ENCODE measurements around the gene MEGF9.
"Not testable (repeated sequence)": the region's sequence is repeated elsewhere in the genome, so short reads cannot be mapped to it uniquely, and the experiment has no call there.

MEGF9 gene

DNA sequence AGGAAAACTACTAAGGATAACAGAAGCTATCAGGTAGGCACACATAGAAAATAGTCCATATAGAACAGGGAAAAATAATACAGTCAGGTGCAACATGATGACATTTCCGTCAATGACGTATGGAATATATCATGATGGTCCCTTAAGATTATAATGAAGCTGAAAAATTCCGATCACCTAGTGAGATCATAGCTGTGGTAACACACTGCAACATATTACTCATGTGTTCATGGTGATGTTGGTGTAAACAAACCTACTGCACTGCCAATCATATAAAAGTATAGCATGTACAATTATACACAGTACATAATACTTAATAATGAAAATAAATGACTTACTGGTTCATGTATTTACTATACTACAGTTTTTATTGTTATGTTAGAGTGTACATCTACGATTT lies 60.0 kb downstream of the MEGF9 start:
- no peak for DNase-seq

DNA sequence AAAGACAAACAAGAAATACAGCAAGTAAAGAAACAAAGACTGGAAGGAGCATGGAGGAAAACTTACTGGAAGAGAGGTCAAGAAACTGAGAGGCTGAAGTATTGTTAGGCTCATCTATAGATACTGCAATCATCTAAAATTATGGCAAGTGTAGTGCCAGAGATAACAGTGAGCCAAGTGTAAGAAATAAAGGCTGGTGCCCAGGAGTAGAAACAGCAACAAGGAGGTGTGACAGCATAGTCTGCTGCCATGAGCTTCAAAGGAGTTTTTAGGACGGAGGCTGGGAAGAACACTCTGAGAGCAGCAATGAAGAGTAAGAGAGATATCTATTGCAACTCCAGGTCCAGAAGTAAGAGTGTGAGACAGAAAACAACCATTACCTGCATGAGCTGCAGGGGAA lies 60.5 kb downstream of the MEGF9 start:
- DNase-seq: no peak

GRCh38 chr9:120652934-120653333 lies 61.3 kb downstream of the MEGF9 start:
- DNase-seq: no peak

- DNase-seq: no peak
Measured at GRCh38 chr9:120650352-120650751, 63.9 kb downstream of the MEGF9 start.

DNA sequence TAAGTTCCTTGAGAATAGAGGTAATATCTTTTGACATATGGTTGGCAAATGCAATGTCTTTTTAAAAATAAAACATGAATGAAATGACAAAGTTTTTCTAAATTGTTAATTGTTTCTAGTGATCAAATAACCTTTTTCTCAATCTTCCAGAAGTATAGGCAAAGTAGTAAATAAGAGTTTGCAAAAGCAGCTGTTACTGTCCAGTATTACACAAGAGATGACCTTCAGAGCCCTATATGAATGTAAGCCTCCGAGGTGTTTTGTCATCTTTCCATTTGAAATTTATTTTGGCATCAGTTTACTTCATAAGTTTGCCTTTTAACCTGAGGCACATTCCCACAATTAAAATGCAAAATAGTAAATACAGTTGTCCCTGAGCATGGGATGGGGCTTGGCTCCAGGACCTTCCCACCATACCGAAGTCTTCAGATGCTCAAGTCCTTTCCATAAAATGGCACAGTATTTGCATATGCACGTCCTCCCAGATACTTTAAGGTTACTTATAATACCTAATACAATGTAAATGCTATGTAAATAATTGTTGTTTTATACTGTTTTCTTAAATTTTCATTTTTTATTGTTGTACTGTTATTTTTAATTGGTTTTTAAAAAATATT lies 65.6 kb downstream of the MEGF9 start:
- DNase-seq: no peak

DNA sequence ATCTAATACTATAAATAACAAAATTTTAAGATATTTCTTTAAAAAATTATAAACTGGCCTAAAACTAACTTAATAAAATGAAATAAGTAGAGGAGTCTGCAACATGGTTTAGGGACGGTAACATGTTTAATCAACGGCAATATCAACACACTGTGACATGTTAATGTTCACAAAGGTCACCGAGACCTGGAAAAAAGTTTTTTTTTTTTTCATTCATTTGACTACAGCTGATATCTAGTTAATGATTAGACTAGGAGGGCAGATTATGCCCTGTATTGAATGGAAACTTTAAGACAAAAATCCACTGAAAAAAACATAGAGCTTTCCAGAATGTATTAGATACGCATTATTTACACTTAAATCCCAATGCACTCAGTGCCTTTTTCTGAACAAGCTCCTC lies 67.3 kb downstream of the MEGF9 start:
- no peak for DNase-seq

- no peak for DNase-seq
Measured at GRCh38 chr9:120645760-120646159, 68.5 kb downstream of the MEGF9 start.

GRCh38 chr9:120643061-120643460 lies 71.2 kb downstream of the MEGF9 start:
- no peak for DNase-seq

GRCh38 chr9:120642129-120642770 lies 72.0 kb downstream of the MEGF9 start:
- DNase-seq: no peak

DNA sequence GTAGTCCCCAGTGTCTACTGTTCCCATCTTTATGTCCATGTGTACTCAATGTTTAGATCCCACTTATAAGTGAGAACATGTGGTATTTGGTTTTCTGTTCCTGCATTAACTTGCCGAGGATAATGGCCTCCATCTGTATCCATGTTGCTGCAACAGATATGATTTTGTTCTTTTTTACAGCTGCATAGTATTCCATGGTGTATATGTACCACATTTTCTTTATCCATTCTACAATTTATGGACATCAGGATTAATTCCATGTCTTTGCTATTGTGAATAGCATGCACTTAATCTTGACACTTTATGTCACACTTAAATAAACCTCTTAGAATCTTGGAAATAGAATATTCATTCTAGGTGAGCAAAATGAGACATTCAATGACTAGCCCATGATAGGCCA lies 73.4 kb downstream of the MEGF9 start:
- not testable (repeated sequence) for DNase-seq

GRCh38 chr9:120640380-120640779 lies 73.9 kb downstream of the MEGF9 start:
- no peak for DNase-seq

DNA sequence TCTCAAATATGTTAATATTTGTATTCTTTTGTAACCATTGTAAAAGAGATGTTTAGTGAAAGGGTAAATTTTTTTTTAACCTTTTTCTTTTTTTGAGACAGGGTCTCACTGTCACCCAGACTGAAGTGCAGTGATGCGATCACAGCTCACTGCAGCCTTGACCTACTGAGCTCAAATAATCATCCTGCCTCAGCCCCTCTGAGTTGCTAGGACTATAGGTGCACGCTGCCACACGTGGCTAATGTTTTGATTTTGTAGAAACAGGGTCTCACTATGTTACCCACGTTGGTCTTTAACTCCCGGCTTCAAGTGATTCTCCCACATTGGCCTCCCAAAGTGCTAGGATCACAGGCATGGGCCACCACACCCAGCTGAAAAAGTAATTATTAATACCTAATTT lies 76.4 kb downstream of the MEGF9 start:
- no peak for DNase-seq

DNA sequence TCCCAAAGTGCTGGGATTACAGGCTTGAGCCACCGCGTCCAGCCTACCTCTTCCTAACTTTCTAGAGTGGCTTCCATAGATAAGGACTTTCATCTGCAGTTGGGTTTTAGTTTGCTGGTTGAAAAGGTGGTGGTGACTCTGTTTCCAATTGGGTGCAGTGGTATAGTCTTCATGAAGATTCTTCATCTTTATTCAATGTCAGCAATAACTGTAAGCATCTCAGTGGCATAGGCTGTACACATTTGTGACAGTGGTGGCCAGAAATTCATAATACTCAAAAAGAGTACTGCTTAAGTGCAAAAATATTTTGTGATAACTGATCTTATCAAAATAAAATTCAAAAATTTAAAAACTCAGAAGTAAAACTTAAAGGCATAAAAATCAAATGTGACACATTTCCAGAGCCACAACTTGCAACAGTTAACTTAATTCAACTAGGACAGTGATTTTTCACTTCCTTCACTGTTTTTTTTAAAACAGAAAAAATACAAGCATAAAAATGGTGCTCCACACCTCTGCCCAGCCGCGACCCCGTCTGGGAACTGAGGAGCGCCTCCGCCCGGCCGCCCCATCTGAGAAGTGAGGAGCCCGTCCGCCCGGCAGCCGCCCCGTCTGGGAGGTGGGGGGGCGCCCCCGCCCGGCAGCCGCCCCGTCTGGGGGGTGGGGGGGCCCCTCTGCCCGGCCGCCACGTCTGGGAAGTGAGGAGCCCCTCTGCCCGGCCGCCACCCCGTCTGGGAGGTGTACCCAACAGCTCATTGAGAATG lies 77.9 kb downstream of the MEGF9 start:
- no peak for DNase-seq

DNA sequence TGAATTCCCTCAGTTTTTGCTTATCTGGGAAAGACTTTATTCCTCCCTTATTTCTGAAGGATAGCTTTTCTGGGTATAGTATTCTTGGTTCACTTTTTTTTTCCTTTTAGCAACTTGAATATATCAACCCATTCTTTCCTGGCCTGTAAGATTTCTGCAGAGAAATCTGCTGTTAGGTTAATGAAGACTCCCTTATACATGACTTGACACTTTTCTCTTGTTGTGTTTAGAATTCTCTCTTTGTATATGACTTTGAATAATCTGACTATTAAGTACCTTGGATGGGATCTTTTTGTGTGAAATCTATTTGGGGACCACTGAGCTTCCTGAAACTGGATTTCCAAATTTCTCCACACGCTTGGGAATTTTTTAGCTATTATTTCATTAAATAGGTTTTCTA lies 79.3 kb downstream of the MEGF9 start:
- DNase-seq: no peak

- DNase-seq: no peak
Measured at GRCh38 chr9:120630333-120630732, 83.9 kb downstream of the MEGF9 start.

DNA sequence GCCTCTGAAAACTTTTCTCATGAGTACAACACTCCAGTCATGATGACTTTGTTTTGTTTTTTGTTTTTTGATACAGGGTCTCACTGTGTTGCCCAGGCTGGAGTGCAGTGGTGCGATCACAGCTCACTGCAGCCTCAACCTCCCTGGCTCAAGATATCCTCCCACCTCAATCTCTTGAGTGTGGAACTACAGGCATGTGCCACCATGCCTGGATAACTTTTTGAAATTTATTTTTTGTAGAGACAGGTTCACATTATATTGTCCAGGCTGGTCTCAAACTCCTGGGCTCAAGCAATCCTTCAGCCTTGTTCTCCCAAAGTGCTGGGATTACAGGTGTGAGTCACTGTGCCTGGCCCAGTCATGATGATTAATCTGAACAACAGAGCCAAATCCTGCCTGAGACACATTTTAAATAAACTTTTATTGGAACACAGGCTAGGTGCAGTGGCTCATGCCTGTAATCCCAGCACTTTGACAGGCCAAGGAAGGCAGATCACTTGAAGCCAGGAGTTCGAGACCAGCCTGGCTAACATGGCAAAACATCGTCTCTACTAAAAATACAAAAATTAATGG lies 85.3 kb downstream of the MEGF9 start:
- DNase-seq: not testable (repeated sequence)

- DNase-seq: no peak
Measured at GRCh38 chr9:120628207-120628924, 85.9 kb downstream of the MEGF9 start.

GRCh38 chr9:120627073-120627472 lies 87.2 kb downstream of the MEGF9 start:
- no peak for DNase-seq

DNA sequence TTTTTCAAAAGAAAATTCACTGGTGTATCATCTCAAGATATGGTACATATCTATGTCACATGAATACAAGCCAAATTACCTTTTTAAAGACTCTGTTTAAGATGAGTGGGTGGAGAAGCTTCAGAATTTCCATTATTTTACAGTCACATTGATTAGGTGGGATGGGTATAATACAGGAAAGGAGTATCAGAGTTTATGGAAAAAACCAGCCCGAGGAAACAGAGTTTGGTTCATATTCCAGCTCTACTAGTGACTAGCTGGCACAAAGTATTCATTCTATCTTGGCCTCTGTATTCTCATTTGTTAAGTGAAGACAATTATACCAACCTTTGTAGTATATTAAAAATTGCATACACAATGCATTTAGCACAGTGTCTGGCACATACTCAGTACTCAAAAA lies 87.8 kb downstream of the MEGF9 start:
- no peak for DNase-seq

- no peak for DNase-seq
Measured at GRCh38 chr9:120625222-120625621, 89.0 kb downstream of the MEGF9 start.

DNA sequence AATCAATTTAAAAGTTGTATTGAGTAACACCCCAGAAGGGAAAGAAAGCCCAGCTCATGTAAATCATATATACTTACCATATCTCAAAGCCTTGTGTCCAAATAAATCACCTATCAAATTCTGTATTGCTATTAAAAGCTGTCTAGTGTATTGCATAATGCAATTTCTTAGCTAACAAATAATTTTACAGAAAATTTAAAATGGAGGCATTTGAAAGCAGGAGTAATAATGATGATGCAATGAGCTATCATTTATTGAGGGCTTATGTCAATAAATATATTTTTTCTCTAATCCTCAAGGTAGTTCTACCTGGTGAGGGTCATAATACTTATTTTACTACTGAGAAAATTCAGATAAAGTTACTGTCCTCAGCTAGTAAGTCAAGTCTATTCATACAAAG lies 91.5 kb downstream of the MEGF9 start:
- DNase-seq: no peak

DNA sequence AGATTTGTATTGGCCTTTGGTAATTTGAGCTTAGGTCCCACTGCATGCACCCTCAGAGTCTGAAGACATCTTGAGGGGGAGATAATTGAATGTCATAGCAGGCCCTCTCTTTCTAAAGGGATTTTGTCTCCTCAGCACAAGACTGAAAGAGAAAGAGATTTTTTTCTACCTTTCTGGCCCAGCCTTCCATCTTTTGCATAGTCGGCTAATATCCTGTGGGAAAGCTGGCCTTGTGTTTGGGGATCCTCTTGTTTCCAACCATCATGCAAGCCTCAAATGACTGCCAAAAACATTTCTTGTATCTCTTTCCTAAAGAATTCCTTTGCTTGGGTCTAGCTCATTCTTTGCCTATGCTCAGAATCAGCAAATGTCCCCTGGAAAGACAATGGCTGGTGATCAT lies 92.3 kb downstream of the MEGF9 start:
- DNase-seq: no peak
